Hematopoietic multipotent progenitor cell treated with erythropoietin and hydrocortisone succinate and interleukin-3 and kit ligand, for 6 days (in vitro differentiated cells): ENCODE data around the gene TIPARP.
A peak's percentile ranks its signal among the peaks of the same experiment; 100 is the strongest.
"Not testable (repeated sequence)": the region's sequence is repeated elsewhere in the genome, so short reads cannot be mapped to it uniquely, and the experiment has no call there.

Experiments used
- DNase-seq: peaks from one replicate; pipeline ENCODE4 v3.0.0-alpha.2; 2015

TIPARP gene

DNA sequence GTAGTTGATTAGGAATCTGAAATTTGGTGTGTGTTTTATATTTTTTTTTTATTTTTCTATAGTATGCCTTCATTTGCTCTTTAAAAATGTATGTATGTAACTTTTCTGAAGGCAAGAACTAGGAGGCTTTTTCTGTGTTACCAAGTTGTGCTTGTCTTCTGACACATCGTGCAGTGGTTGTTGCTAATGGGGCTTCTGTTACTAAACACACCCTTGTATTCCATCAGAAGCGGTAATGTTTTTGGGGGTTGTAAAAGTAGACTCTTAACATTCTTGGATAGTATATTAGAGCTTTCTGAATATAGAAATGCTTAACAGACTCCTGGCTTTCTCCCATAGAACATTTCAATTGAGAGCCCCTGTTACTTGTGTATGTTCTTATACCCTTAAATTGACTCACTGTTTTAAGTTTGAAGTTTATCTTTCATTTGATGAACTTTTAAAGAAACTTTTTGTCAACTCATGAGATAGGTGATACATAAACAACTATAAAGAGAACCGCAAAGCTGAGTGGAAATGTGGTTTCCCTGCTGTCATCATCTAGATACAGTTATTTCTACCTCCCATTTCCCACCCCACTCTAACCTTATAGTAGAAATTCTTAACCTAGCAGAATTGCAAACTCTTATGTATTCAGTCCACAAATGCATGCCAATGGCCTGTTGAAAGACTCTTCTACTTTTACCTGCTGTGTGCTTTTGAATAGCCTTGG, 2.5 kb downstream of the TIPARP start:
- peak; percentile 56 for DNase-seq

DNA sequence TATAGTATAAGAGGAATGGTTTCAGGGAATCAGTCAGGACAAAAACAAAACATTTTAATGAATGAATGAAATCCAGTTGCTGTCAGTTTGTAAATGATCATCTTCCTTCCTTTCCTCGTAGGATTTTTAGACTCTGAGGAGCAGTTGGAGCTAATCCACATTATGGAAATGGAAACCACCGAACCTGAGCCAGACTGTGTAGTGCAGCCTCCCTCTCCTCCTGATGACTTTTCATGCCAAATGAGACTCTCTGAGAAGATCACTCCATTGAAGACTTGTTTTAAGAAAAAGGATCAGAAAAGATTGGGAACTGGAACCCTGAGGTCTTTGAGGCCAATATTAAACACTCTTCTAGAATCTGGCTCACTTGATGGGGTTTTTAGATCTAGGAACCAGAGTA, 3.1 kb downstream of the TIPARP start:
- no peak for DNase-seq

DNA sequence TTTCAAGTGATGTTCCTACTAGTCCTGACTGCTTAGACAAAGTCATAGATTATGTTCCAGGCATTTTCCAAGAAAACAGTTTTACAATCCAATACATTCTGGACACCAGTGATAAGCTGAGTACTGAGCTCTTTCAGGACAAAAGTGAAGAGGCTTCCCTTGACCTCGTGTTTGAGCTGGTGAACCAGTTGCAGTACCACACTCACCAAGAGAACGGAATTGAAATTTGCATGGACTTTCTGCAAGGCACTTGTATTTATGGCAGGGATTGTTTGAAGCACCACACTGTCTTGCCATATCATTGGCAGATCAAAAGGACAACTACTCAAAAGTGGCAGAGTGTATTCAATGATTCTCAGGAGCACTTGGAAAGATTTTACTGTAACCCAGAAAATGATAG, 3.8 kb downstream of the TIPARP start:
- no peak for DNase-seq

DNA sequence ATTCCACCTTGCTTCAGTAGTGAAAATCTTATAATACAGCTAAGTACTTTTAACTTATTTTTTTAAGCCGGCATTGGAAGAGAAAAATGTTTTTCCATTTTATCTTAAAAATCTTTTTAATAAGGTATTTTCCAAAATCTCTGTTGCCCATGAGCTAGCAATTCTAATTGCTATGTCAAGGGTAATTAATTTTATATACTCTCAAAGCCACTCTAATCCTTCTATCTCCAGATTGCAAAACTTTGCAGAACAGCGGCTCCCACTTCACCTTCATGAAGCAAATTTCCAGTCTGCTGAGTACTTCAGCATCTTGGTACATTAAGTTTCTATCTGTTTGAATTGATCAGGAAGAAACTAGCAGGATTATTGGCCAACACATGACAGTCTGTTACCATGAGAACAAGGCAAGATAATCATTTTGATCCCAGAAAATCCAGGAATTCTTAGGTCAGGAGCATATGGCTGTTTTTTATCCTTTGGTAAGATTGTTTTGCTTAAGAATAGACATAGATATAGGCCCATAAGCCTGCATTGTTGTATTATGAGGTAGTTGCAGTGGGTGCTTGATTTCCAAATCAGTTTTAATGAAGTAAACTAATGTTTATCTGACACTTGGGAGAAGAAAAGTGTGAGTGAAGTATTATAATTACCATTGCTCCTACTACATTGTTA, 6.0 kb downstream of the TIPARP start:
- DNase-seq, result no peak

DNA sequence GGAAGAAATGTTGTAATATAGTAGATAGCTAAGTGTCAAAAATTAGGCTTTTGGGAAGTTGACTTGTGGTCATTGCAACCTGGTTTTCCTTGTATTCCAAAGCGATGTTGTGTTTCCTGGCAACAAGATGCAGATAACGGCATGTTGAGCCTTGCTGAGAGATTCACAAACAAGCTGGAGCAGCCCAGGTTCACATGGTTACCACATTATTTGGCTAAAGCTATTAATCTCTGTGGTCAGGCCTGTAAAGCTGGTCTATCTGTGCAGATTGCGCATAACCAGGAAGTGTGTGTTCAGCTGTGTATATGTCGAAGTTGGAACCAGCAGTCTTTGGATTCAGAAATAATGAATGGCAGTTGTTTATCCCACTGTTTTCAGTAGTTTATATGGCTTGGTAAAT, 6.6 kb downstream of the TIPARP start:
- DNase-seq, result peak; percentile 80

DNA sequence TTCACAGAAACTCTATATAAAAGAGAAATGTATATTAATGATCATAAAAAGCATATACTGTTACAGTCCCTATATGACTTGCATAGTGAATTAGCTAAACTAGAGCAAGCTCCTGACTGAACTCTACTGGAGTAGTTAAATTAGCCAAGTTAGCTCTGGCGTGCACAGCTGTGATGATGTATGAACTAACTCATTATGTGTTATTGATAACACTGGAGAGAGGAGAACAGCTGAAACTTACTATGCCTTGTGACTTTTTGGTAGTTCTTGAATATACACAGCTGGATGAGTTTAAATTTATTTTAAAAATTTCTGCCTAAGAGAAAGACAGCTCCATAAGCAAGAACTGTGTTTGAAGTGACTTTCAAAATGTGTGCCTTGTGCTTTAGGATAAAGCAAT, 8.1 kb downstream of the TIPARP start:
- DNase-seq, result no peak

DNA sequence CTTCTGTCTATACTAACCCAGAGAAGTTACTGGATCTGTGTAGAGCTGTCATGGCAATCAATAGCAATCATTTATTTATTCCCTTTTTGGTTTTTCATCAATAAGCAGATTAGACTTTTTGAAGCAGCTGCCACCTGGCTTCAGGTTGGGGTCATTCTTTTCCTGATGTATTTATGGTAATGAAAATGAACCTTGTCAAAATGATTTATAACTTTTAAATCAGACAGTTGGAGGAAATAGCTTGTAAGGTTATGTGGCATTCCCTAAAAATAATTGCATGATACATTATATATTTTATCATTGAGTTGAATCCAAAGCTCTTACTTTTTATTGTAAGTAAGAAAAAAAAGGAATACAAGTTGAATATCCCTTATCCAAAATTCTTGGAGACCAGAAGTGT, 8.6 kb downstream of the TIPARP start:
- no peak for DNase-seq

DNA sequence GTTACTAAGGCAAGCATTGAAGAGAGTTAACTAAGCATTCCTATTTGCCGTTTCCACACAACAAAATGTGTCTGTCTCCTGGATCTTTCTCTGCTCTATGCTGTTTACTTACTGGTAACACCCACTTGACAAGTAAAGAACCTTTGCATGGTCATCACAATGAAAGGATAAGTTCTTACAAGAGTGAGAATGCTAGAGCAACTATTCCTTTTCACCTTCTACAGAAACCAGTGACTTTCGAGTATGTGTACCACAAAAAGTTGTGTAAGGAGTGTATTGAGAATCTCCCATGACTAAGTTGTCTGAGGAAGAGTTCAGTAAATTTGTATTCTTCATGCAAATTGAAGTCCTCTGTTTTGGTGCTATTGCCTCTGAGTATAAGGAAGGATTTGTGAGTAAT, 10.8 kb downstream of the TIPARP start:
- DNase-seq, result no peak

DNA sequence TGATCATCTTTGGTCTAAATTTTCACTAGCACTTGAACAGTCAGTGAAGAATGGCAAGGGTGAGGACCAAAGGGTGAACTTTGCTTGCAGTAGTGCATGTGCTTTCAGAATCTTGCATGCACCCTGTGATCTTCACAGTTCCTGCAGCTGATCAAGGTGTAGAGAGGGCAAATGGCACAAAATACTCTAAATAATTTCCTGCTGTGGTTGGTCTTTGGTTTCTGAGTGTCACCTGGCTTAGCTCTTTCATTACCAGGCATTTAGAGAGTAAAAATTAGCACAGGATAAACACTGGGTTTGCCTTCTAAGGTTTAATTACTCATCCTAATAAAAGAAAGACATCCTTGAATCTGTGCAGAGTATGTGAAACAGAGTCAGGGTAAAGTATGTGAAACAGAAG, 11.4 kb downstream of the TIPARP start:
- no peak for DNase-seq

DNA sequence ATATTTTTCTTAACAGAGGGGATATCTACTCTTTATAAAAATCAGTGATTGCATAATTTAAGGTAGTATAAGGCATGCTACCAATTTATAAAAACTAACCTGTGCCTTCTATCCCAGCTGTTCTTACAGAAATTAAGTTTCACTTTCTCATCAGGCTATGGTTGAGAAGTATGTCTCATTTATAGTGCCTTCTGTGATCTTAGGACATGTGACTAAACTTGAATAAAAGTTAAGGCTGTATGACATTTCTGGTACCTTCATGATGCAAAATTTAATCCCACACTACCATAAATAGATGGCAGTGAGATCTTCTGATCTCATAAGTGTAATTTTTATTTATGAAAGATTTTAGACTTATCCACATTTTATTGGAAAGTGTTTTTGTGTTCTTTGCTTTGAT, 12.6 kb downstream of the TIPARP start:
- DNase-seq, result no peak

DNA sequence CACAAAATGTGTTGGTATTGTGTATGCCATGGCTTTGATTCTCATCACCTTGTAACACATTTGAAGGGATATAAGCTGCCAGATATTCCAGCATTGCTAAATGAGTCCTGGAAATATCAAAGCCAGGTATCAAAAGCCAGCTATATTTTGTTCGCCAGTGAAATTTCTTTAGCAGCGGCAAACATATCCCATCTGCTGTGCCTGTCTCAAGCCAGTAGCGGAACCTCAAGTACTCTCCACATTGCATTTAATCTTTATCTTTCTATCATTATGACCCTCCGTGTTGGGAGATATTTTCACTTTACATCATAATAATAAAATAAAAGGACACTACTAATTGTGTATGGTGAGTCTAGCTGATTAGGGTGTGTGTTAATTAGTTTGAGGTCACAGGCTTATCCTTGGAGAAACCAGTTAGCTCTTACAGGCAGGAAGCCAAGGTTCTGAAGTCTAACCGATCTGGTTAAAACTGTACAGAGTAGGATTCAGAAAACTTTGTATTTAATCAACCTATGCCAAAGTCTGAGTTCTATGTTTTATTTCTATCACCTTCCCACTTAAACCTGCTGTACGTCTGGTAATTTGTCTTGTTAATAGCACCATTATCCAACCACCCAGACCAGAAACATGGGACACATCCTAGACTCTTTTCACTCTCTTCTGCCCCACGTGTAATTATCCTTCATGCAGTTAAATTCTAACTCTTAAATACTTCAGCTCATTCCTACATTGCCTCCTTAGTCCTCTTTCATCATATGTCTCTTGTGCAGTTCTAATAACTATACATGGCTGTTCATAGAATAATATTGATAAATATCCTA, 14.5 kb downstream of the TIPARP start:
- DNase-seq, result peak; percentile 61

DNA sequence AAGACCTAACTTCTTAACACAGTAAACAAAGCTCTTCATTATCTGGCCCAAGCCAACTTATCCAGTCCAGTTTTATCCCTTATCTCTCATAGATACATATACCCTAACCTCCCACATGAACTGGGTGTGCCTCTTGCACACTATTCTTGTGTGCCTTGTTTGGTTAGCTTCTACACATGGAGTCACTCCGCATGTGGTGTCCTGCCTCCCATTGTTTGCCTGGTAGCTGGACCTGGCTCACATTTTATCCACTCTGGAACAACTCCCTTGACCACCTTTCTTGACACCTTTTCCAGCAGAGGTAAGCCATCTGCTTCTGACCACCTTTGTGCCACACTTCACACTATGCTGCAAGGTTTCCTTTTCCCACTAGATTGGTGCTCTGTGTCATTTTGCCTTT, 15.2 kb downstream of the TIPARP start:
- DNase-seq, result peak; percentile 32

DNA sequence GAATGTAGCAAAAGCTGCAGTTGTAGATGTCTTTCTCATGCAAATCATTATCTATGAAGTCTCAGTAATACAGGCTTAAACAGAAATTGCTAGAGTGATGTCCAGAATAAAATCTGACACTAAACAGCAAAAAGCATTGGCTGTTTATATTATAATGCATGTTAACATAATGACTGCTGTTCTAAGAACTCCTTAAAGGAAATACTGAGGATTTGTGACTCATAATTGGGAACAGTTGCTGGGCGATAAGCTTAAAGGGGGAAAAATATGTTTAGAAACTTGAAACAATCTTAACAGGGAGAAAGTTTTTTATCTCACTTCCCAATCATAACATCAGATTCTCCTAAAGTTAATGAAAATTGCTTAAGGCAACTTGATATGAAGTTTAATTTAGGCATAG, 17.5 kb downstream of the TIPARP start:
- no peak for DNase-seq

DNA sequence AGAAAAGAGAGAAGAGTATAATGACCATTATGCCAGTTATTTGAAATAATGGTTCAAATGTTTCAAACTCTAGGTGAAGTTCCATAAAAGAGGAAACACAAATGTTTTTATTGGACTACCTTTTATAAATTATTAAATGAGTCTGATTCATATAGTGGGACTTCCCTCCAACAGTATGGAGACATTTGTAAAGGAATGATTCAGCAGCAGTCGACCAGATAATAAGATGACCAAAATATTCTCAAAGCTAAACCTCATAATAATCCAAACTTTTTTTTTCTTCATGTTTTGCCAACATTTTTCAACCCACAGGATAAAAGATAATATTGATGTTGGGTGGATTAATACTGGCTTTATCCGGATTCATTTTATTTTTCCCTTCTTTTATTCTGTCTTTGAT, 18.8 kb downstream of the TIPARP start:
- no peak for DNase-seq

DNA sequence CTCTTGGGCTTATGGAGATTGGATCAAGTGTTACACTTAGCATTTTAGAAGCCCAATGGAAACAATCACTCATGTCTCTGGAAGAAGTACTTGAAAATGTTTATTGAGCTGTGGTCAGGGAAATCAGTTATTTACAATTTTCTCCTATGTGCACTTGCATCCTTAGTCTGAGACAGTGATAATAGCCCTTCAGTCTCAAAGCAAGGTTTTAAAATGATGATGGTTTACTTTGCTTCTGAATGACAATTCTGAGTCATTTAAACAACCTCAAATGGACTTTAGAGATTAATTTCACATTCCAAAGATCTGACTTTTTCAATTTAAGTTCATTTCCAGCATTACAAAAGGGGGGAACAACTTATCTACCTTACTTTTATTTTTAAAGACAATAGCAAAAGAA, 20.1 kb downstream of the TIPARP start:
- DNase-seq, result no peak

DNA sequence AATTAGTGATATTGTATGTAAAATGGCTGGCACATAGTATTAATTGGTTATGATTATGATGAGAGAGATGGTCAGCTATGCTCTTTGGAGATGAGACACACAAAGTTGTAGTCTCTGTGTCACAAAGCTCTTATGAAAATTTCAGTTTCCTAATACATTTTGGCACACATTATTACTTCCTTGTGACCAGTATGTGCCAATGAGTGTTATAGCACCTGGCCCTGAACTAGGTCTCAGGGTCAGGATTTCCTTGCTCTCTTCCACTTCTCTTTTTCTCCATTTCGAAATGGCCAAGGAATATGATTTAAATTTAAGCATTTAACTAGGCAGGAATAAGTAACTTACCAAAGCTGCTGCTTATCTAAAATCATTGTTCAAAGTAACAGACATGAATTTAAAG, 28.0 kb downstream of the TIPARP start:
- DNase-seq, result peak; percentile 36

DNA sequence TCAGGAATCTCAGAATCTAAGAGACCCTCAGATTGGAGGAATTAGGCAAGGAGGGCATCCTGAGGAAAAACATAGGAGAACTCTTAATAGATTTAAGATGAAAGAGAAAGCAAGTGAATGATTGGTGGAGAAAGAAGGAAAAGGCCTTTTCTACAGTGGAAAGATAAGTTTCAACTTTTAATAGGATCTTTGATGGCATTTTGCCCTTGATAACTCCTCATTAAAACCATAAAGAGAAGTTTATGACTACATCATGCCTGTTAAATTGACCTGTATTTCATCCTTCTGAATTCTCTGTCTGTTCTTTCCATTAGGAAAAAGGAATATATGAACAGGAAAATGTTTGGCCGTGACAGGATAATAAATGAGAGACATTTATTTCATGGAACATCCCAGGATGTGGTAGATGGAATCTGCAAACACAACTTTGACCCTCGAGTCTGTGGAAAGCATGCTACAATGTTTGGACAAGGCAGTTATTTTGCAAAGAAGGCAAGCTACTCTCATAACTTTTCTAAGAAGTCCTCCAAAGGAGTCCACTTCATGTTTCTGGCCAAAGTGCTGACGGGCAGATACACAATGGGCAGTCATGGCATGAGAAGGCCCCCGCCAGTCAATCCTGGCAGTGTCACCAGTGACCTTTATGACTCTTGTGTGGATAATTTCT, 30.1 kb downstream of the TIPARP start:
- DNase-seq, result no peak

DNA sequence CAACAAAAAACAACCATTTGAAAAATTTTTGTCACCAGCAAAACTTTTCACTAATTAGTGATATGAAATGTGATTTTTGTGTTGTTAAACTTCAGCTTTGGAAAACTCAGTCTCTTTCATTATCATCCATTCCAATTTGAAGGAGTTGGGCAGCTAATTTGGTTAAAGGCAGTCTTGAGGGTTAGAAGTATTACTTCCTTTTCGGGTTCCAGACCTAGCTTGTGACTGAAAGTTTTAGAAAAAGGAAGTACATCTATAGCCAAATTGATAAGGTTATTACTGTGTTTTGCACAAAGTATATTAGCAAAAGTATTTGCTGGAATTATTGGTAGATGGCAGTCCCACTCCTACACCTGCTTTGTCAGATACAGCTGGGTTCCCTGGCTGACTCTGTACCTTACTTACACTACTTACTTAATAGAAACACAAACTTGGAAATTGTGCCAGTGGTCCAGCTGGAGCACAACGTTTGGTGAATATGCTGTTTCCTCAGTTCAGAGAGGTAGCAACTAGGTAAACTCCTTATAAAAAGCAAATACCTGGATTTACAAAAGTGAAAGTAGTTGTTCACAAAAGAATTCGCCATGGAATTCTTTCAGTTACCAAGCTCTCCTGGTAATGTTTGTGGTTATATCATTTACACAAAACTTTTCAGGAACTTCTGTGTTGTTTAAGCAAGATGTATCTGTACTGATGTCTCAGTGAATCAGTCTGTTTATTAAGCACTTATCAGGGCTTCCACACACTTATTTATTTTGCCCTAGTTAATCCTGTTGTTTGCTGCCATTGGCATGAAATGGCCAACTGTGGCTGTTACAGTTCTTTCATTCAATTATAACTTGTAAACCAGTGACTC, 31.6 kb downstream of the TIPARP start:
- peak; percentile 44 for DNase-seq

DNA sequence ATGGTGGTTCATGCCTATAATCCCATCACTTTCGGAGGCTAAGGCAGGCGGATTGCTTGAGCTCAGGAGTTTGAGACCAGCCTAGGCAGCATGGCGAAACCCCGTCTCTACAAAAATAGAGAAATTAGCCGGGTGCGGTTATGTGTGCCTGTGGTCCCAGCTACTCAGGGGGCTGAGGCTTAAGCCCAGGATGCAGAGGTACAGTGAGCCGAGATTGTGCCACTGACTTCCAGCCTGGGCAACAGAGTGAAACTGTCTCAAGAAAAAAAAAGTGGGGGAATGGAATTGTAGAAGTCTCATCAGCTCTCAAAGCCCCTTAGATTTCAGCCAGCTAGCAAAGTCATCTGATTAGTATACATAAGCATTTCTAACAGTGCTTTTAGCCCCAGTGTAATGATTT, 33.2 kb downstream of the TIPARP start:
- DNase-seq, result no peak

DNA sequence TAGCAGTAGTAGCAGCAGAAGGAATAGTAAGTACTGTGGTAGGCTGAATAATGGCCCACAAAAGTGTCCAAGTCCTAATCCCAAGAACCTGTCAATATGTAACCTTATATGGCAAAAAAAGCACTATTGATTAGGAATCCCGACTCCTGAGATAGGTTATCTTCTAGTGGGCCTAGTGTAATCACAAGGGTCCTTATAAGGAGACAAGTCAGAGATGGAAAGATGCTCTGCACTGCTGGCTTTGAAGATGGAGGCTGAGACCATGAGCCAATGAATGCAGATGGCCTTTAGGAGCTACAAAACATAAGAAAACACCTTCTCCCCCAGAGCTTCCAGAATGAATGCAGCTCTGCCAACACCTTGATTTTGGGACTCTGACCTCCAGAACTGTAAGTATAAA, 36.0 kb downstream of the TIPARP start:
- DNase-seq, result no peak

DNA sequence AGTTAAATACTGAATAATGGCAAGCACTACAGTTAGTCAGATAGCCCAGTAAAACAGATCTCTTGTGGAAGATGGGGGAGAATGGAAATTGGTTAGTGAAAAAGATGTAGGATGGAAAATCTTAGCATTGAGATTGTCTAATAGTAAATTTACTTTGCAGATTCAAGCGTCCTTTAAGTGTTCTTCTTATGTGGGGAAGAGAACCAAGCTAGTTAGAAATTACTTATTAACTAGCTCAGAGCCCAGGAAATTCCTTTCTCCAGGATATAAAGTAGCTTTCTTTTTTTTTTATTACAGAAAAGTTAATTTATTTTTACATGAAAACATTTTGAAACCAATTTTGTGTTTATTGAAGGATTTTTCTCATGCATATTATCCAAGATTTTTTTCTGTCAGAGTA, 36.7 kb downstream of the TIPARP start:
- DNase-seq, result no peak

DNA sequence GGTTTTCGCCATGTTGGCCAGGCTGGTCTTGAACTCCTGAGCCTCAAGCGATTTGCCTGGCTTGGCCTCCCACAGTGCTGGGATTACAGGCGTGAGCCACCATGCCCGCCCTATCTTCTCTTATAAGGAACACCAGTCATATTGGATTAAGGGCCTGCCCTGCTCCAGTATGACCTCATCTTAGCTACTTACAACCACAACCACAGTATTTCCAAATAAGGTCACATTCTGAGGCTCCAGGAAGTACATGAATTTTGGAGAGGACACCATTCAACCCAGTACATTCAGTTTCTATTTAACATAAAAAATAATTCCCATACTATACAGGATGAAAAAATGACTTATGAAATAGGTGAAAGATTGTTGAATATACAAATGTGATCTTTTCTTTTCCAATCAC, 37.6 kb downstream of the TIPARP start:
- not testable (repeated sequence) for DNase-seq
